T-helper 1 cell treated with Interleukin-12 subunit alpha and Interleukin-12 subunit beta and Interleukin-4 antibody, amounts not matched to agents 30 ng/mL and 1 ng/mL, for 36 hours (primary cell): ENCODE data around the gene MFF. TPM values are rescaled to one million over a fixed set of nuclear protein-coding genes. Genes with fewer than 3 reads are reported as not detected.

Experiments
- intact Hi-C: fragments of 100-400 bp; cut with micrococcal nuclease; formaldehyde crosslinking; loops from one replicate; pipeline ENCODE4 v1.15.1; 2024
- total RNA-seq: library from RNA; stranded (reverse); gene quantifications from 2 replicates; pipeline ENCODE4 v1.2.3, GENCODE V29; 2022

Gene MFF
- total RNA-seq, 1 donor from 2014 or later, result 63.9 TPM

- intact Hi-C loops, result loop anchor here (10.0 kb wide), 2 partner anchors 672 to 1112 kb away; no protein-coding TSS in a partner anchor
These were observed 1.7 kb downstream of the MFF start for GRCh38 chr2:227326783-227327182.

DNA sequence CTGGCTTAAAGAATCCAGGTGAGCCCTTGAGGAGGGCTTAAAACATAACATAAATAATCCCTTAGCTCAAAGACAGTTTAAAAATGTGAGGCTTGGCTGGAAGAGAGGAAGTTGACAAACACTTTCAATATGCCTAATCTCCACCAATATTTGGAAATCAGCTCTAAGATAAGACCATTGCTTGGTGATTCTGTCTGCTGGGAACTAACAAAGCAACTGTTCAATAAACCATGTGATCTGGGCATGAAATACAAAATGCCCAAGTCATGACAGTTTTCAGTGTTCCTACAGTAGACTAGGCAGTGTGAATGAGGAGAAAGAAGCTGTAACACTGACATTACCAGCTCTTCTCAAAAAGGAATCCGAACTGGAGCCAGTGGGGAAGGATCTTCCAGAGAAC lies 10.7 kb downstream of the MFF start:
- intact Hi-C loops, result no loop called here

DNA sequence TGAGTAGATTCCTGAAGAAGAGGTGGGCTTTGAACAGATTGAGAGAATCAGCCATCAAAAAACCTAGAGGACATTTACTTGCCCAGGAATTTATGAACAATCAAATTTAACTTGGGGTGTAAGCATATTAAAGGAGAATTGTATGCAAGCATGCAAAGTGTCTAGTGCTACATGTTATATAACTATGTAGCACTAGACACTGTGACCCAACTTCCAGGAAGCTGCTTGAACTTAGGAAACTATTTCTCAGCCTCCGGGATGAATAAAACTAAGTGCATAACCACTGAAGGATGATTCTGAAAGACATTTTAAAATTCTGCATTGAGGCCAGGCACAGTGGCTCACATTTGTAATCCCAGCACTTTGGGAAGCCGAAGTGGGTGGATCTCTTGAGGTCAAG lies 12.4 kb downstream of the MFF start:
- intact Hi-C loops, result no loop called here

GRCh38 chr2:227339098-227339599 lies 14.1 kb downstream of the MFF start:
- intact Hi-C loops, result no loop called here

DNA sequence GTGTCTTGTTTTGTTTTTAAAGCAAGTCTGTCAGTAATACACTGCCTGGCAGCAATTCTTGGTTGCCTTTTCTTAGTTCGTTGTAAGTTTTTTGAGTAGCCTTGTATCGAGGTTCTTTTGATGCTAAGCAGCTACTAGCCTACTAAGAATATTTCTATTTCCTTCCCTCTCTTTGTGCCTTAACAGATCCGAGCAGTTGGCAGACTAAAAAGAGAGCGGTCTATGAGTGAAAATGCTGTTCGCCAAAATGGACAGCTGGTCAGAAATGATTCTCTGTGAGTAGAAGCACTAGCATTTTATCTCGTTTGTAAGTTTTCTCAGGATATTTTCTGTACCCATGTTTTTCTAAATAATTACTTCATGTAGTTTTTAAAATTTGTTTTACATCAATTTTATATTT lies 15.1 kb downstream of the MFF start:
- intact Hi-C loops, result no loop called here

- intact Hi-C loops, result no loop called here
These were observed 16.5 kb downstream of the MFF start for GRCh38 chr2:227341553-227341952.

GRCh38 chr2:227344231-227344630 lies 19.2 kb downstream of the MFF start:
- intact Hi-C loops, result no loop called here

- intact Hi-C loops, result no loop called here
These were observed 22.1 kb downstream of the MFF start for GRCh38 chr2:227347117-227347516.

DNA sequence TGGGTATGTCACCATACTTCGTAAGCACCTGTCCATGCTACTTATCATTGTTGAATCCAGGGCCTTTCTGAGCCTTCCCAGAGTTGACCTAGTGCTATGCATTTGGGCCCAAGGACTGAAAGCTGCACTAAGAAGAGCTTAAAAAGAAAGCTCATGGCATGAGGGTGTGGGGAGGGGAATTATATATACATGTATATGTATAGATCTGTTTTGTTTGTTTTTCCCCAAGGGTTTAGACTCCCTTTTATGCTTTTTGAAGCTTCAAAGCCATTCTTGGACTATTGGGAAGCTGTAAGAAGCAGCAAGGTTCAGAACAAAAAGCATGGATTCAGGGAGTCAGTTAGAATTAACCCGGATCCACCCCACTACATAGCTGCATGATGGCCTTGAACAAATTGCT lies 23.3 kb downstream of the MFF start:
- intact Hi-C loops, result no loop called here

GRCh38 chr2:227349989-227350612 lies 25.1 kb downstream of the MFF start:
- intact Hi-C loops, result no loop called here

GRCh38 chr2:227351639-227352038 lies 26.6 kb downstream of the MFF start:
- intact Hi-C loops, result loop anchor here (1.0 kb wide), 1 partner anchor 26 kb away; the partner anchor contains the start of gene MFF

- intact Hi-C loops, result loop anchor here (5.0 kb wide), 1 partner anchor 407 kb away; no protein-coding TSS in a partner anchor
These were observed 35.3 kb downstream of the MFF start for GRCh38 chr2:227360351-227360750.

DNA sequence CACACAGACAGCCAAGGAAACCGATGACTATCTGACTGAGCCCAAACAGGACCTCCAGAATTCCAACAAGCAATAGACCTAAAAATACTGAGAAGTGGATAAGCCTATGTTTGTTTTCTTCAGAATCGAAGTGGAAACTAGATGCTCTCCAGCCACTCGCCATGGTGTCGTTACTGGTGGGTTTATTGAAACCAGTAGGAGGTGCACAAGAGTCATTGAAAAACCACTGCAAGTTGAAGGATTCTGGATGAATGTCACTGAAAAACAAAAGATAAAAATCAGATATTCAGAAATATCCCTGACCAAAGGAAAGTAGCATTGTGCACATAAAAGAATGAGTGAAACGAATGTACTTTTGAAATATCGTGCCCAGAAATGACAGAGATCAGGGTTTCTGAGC lies 38.7 kb downstream of the MFF start:
- intact Hi-C loops, result loop anchor here (5.0 kb wide), 1 partner anchor 404 kb away; no protein-coding TSS in a partner anchor

DNA sequence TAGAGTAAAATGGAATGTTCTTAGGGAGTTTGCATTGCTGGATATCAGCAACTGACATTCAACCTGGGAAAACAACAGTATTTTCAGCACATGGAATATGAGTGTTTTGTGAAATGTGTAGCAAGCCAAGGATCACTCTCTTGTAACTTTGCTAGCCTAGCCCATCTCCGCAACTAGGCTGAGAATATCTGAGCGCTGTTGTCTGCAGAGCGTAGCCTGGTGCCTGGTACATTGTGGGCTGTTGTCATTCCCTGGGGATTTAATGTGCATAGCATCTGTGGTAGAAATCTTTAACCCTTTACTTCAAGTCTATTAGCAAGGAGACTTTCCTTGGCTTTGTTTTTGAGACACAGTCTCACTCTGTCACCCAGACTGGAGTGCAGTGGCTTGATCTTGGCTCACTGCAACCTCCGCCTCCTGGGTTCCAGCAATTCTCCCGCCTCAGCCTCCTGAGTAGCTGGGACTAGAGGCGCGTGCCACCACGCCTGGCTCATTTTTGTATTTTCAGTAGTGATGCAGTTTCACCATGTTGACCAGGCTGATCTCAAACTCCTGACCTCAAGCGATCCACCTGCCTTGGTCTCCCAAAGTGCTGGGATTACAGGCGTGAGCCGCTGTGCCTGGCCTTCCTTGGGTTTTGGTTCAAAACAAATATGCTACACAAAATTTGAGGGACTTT lies 39.7 kb downstream of the MFF start:
- intact Hi-C loops, result loop anchor here (5.0 kb wide), 1 partner anchor 403 kb away; no protein-coding TSS in a partner anchor

GRCh38 chr2:227365833-227366232 lies 40.8 kb downstream of the MFF start:
- intact Hi-C loops, result no loop called here

GRCh38 chr2:227366769-227367426 lies 41.8 kb downstream of the MFF start:
- intact Hi-C loops, result no loop called here

DNA sequence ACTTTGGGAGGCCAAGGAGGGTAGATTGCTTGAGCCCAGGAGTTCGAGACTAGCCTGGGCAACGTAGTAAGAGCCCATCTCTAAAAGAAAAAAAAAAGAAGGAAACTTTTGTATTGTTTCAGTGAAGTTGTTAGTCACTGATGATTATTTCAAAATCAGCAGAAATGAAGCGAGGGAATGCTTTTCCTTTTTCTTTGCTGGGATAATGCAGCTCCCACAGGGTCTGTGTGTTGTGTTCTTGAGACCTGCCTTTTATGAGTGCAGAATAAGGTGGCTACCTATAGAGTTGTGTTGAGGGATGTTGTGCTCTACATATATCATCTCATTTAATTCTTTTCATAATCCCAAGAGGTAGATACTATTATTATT lies 42.4 kb downstream of the MFF start:
- intact Hi-C loops, result no loop called here

DNA sequence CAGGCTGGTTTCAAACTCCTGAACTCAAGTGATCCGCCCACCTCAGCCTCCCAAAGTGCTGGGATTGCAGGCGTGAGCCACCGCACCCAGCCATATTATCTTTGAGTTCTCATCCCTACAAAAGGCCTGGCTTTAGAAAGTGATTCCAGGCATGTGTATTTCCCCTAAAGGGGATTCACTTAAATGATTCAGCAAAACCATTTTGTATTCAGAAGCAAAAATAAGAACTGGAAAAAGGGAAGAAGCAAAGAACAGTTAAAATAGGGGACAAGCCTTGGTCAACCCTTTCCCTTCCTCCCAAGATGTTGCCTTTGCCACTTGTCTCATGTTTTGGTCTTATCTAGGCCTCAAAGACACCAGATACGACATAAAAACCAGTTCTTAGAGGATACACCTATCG lies 43.5 kb downstream of the MFF start:
- intact Hi-C loops, result no loop called here

DNA sequence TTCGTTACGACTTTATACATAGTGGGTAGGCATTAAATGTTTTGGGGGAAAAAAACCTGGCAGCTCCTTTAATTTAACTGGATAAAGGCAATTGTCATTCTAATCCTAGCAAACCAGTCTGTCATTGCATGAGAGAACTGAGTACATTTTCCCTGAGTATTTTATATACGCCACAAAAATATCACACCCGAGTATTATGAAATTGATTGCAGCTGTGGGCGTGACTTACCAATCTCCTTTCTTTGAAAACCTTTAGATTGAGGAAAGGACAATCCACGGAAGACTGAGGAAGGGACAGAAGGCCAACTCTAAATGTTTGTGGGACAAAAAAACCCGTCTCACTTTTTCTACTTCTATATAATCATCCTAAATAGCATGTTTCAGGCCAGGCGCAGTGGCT lies 45.0 kb downstream of the MFF start:
- intact Hi-C loops, result no loop called here

DNA sequence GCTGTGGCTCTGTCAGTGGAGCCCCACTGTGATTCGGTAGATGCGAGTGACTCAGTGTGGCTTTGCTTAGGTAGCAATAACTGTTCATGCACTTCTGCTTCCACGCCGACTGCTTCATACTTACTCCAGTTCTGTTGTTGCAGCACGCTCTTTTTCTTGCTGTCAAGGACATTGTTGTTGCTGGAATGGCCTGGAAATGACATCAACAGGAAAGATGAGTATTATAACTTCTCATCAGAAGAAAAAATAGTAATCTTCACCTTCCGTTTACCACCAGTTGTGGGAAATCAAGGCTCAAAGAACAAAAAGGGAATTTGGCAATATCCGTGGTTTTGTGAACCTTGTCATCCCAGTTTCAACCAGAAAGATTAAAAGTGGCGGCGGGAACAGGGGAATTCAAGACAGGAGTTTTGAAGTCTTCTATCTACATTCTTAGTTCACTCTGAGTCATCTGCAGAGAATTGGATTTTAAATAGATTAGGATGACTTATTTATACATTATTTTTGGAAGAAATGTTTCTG lies 45.8 kb downstream of the MFF start:
- intact Hi-C loops, result no loop called here

DNA sequence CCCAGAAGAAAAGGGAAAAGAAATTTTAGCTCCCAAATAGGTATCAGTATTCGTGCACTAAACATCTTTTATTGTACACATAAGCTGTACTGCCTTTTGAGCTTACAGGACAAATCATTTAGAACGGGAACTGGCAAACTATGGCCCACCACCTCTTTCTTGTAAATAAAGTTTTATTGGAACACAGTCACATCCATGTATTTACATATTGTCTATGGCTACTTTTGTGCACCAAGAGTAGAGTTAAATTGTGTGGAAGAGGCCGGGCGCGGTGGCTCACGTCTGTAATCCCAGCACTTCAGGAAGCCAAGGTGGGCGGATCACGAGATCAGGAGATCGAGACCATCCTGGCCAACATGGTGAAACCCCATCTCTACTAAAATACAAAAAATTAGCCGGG lies 48.3 kb downstream of the MFF start:
- intact Hi-C loops, result no loop called here

DNA sequence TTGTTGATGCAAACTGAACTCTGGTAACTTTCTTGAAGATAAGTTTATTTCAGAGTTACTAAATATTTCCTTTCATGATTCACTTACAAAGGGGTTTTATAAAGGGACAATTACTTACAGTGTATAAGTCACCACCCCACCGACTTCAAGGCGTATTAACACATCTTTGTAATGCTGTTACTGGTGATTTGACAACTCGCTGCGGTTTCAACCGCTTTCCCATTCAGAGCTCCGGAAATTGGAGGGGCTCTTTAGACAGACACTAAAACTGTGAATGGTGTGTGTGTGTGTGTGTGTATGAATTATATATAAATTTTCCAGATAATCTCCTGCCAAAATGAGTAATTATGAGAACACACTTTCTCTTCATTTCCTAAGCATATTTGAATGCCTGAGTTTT lies 49.1 kb downstream of the MFF start:
- intact Hi-C loops, result no loop called here
